NK-92 (cell line): Measurements from ENCODE around the gene TBC1D24.

ENCODE experiments used
- DNase-seq: peaks from one replicate; lab custom pipeline; 2025; ENCODE audit not compliant: unreplicated experiment; lab: John Stamatoyannopoulos, UW

The TBC1D24 gene

DNA sequence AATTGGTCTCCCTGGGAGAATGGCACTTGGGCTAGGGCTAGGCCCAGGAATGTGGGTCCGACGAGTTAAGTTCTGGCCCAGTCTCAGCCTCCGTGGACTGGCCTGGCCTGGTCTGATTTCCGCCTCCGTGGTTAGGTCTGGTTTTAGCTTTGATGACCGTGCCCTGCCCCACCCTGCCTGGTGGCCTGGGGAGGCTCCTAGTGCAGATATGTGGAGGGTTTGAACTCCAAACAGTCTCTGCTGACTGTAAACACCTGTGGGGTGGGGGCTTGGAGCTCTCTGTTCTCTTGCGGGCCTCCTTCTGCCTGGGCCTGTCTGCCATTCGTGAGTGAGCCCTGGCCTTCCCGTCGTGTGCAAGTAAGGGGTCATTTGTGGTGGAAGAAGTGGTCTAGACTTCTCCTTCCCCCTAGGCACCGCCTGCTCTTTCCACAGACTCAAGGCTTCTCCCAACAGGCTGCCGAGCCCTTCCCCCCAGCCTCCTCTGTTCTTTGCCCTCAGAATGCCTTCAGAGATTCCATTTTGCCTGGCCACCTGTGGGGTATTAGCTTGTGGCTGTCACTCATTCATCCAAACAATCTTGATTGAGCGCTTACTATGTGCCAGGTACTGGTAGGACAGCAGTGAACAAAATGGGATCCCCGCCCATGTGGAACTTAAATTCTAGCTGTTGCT is 40.4 kb downstream of the TBC1D24 start:
- no peak for DNase-seq

DNA sequence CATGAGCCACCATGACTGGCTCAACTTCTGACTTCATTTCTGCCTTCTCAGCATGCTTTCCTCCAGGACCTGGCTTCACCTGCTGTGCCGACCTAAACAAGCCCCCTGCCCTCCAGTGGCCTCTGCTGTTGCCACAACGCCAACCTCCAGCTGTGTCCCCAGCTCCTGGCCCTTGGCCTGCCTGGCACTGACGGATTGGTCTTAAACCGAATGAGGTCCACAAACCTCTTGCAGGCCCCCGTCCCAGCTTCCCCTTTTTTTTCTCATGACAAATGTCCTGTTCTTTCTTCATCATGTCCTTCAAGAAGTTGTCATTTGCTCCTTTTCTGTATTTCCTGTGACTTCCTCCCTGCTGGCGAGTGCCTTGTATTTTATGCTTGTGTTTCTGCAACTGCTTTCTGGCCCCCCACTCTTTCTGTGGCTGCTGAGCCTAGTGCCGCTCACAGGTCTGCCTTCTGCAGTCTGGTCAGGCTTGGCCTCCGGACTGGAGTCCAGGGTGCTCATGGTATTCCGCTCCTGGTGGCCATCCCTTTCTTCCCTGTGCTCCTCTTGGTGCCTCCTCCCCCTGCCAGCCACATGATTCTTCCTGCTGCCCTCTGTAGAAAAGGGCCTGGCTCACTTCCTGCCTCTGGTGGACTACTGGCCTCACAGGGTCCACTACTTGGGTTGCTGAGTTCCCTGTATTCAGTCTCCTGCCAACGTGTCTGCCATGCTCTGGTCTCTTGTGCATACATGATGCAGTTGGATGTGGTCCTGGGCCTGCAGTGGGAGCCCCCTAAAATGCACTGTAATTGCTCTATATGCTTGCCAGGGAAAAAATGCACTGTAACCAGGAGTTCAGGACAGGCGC is 41.7 kb downstream of the TBC1D24 start:
- DNase-seq = no peak

DNA sequence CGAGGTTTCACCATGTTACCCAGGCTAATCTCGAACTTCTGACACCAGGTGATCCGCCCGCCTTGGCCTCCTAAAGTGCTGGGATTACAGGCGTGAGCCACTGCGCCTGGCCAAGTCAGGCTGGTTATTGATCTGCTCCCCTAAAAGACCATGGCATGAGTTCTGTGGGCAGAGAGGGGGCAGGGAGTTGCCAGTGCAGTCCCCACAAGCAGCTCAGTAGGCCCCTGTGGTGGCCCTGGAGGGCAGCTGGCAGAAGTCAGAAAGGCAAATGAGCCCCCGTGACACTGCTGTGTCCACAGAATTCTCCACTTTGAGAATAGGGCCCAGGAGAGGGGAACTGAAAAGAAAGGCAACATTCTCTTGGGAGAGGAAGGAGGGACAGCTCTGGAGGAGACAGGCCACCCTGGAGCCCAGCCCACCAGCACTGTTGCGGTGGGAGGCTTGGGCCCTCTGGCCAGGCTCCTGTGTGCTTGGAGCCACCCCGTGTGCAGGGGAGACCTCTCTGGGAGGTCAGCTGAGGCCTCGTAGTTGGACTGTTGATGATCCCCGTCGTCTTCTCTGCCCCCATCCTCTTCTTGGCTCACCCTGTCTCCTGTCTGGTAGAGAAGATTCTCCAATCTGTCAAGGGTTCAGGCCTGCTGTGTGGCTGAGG is 43.2 kb downstream of the TBC1D24 start:
- DNase-seq = no peak

DNA sequence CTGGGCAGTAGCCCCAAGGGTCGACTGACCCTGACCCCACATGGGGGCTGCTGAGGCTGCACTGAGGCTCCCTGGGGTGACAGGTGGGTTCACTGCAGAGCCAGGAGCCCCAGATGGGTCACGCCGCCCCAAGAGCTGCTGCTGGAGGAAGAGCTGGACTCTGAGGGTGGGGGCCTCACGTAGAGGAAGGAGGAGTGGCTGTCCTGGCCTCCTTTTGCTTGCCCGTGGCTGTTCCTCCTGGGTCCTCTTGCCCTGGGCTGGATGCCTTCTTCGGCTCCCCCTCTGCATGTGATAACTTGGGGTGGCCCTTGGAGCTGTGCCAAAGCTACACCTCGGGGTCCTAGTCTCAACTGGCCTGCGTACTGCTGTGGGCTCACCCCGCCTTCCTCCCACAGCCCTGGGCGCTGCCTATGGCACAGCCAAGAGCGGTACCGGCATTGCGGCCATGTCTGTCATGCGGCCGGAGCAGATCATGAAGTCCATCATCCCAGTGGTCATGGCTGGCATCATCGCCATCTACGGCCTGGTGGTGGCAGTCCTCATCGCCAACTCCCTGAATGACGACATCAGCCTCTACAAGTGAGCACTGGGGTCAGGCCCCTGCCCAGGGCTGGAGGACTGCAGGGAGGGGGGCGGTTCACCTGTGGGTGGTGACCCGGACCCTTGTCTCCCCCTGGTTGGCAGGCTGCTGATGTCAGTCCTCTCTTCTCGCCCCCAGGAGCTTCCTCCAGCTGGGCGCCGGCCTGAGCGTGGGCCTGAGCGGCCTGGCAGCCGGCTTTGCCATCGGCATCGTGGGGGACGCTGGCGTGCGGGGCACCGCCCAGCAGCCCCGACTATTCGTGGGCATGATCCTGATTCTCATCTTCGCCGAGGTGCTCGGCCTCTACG is 44.1 kb downstream of the TBC1D24 start:
- DNase-seq = no peak

DNA sequence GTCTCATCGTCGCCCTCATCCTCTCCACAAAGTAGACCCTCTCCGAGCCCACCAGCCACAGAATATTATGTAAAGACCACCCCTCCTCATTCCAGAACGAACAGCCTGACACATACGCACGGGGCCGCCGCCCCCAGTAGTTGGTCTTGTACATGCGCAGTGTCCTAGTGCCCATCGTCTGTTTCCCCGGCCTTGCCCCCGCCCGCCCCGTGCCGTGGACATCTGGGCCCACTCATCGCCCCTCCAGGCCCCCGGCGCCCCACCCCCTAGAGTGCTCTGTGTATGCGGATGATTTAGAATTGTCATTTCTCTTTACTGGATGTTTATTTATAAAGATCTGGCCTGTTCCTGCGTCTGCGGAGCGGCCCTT is 44.8 kb downstream of the TBC1D24 start:
- DNase-seq = no peak

DNA sequence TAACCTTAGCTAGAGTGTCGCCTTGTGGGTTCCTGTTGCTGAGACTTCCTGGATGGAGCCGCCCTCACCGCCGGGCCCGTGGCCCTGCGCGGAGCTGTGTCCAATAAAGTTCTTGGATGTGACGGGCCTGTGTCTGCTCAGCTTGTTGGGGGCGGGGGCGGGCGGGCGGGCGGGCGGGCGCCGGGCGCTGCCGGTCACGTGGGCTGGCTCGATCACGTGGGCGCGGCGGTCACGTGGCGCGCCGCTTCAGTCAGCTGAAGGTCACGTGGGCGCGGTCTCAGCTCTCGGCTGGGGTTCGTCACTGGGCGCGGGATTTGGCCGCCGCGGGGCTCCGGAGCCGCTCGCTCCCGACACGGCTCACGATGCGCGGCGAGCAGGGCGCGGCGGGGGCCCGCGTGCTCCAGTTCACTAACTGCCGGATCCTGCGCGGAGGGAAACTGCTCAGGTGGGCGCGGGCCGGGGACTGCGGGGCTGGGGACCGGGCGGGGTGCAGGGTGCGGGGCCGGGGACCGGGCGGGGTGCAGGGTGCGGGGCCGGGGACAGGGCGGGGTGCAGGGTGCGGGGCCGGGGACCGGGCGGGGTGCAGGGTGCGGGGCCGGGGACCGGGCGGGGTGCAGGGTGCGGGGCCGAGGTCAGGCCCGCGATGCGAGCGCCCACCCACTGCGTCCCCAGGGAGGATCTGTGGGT is 45.3 kb downstream of the TBC1D24 start, which contains the start of gene AMDHD2:
Gene AMDHD2, plus strand, starts transcription at position 275 of the 687 bp plus-strand sequence. Its CDS starts 88 bp downstream, at position 363.
- no peak for DNase-seq

DNA sequence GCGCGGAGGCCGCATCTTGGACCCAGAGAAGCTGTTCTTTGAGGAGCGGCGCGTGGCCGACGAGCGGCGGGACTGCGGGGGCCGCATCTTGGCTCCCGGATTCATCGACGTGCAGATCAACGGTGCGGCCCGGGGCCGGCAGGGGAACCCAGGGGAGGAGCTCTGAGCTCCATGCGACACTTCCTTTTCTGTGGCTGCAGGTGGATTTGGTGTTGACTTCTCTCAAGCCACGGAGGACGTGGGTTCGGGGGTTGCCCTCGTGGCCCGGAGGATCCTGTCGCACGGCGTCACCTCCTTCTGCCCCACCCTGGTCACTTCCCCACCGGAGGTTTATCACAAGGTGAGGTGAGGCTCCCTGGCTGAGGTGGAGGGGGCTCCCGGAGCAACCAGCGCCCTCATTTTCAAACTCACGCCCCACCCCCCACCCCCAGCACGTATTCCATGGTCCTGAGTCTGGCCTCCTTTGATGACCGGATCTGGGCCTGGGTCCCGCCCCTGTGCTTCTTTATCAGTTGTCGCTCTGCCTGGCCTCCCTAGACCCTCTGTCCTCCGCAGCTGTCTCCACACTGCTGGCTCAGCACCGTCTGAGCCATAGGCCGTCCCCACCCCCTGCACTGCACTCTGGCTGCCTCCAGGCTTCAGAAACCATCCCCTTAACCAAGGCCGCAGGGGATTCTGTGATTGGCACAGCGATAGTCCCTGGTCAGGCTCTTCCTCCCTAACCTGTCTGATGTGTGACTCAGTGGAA is 46.0 kb downstream of the TBC1D24 start:
- DNase-seq = no peak

DNA sequence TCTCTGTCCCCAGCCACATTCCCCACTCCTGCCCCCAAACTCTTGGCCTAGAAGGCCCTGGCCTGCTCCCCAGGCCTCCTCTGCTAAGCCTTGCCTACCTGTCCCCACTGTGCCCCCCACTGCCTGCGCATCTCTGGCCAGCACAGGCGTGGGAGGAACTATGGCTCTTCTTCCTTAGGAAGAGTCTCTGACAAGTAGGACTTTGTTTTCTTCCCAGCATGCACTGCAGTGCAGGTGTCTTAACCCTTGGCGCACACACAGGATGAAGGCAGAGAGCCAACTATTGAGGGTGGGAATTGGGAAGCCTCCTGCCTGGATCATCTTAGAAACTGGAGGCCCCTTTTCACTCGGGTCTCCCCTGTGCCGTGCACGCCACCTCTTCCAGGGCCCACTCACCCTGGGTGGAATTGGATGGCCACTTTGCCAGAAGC is 48.9 kb downstream of the TBC1D24 start:
- no peak for DNase-seq

DNA sequence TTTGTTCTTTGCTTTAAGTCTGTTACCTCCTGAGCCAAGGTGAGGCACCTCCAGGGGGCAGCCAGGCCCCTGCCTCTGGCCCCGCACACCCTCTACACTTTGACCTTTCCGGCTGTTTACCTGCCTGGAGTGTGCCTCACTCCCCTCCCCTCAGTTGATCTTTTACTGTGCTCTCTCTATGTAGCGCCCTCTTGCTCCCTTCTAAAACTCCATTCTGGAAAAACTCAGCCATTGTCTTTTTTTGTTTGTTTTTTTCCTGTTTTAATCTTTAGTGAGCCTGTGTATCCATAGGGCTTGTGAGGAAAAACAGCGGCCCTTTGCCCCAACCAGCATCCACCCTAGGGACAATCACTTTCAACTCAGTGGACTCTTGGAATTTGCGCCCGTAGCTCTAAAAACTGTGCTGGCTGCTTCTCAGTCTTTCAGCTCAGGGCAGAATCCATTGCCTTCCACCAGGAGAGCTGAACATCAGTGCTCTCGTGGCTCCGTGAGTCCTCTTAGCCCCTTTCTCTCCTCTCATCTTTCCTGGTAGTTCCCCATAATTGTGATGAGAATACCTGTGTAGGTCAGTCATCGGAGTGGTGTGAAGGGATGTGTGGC is 49.5 kb downstream of the TBC1D24 start:
- DNase-seq = no peak

DNA sequence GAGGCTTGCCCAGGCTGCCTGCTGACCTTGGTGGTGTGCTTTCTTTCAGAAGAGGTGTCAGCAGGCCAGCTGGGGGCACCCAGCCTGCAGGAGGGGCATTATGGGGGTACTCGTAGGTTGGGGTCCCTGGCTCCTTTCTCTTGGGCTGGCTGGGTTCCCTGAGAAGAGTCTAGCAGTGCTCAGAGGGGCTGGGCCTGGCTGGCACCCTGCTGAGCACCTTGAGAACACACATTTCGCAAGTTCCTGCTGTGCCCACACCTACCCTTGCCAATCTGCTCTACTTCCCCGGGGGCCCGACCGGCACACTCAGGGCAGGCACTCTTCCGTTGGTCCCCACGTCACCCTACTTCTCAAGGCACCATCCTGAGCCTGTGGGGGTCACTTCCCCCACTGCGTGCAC is 51.2 kb downstream of the TBC1D24 start:
- DNase-seq = no peak

DNA sequence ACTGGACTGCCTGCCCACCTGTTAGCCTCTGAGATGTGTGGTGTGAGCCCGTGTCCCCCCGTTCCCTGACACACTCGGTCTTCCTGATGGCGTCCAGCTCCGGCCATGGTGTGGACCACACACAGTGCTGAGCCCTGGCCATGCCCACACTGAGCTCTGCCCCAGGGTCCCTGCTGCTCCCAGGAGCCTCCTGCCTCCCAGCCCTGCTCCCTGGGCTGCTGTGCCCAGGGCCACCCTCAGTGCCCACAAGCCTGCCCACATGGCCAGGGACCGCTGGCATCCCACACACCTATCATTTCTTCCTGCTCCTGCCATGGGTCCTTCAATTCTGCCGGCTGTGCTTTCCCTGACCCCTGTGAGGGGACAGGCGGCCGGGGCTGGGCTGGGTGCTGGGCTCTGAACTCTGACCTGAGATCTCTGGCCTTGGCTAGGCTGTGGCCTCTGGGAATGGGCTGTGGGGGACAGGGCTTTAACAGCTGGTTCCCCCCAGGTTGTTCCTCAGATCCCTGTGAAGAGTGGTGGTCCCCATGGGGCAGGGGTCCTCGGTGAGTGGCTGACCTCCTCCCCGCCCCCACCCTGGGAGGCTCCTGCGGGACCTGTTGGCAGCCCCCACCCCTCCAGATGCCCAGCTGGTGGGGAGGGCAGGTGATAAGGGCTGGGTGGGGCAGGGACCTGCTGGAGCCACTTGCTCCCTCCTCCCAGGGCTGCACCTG is 52.3 kb downstream of the TBC1D24 start:
- DNase-seq = no peak

DNA sequence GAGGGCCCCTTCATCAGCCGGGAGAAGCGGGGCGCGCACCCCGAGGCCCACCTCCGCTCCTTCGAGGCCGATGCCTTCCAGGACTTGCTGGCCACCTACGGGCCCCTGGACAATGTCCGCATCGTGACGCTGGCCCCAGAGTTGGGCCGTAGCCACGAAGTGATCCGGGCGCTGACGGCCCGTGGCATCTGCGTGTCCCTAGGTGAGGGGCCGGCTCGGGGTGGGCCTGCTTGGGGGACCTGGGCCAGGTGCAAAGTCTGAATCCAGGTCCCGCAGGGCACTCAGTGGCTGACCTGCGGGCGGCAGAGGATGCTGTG is 52.8 kb downstream of the TBC1D24 start:
- DNase-seq = no peak

DNA sequence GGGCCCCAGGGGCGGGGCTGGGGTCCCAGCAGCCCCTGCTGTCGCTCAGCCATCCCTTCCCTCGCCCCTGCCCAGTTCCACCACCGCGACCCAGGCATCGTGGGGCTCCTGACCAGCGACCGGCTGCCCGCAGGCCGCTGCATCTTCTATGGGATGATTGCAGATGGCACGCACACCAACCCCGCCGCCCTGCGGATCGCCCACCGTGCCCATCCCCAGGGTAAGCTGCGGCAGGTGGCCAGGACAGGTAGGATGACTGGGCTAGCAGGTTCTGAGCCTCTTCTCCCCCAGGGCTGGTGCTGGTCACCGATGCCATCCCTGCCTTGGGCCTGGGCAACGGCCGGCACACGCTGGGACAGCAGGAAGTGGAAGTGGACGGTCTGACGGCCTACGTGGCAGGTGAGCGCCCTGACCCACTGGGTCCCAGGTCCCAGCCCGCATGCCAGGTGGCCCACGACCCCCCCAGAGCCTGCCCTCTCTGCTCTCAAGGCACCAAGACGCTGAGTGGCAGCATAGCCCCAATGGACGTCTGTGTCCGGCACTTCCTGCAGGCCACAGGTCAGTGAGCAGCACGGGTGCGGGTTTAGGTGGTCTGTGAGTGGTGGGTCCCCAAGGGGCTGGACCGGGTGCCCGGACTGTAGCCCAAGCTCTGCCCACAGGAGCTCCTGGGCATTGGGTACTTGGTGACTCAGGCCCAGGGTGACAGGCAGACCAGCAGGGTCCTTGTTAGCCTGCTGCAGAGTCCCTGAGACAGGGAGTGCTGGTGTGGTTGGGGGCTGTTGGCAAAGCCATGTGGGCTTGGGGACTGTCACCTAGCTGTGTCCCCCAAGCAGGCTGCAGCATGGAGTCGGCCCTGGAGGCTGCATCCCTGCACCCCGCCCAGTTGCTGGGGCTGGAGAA is 53.5 kb downstream of the TBC1D24 start:
- DNase-seq = no peak

DNA sequence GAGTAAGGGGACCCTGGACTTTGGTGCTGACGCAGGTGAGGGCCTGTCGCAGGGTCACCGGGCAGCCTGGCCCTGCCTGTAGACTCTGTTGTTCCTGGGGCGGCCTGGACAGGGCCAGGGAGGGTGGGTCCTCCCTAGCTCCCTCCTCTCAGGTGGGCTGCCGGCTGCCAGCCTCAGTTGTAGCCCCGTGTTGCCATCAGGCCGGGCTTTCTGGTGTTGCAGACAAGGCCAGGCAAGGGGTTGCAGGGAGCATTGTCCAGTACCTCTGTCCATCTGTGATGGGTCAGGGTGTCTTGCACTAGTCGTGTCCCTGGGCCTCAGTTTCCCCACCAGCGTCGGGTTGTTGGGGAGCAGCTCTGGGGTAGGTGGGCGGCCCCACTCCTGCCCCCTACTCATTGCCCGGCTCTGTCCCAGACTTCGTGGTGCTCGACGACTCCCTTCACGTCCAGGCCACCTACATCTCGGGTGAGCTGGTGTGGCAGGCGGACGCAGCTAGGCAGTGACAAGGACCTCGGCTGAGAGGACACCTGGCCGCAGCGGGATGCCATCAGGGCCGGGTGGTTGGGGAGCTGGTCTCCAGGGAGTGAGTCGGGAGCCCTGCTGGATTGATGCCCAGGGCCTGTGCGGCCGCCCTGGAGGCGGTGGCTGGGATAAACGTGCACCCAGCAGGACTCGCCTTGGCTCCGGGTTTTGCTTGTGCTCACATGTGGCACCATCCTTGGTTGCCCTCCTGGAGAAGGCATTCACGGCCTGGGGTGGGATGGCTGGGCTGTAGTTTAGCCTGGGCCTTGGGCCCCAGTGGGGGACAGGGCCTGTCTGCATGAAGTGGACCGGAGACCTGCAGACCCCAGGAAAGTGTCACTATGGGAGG is 54.4 kb downstream of the TBC1D24 start:
- DNase-seq = no peak

DNA sequence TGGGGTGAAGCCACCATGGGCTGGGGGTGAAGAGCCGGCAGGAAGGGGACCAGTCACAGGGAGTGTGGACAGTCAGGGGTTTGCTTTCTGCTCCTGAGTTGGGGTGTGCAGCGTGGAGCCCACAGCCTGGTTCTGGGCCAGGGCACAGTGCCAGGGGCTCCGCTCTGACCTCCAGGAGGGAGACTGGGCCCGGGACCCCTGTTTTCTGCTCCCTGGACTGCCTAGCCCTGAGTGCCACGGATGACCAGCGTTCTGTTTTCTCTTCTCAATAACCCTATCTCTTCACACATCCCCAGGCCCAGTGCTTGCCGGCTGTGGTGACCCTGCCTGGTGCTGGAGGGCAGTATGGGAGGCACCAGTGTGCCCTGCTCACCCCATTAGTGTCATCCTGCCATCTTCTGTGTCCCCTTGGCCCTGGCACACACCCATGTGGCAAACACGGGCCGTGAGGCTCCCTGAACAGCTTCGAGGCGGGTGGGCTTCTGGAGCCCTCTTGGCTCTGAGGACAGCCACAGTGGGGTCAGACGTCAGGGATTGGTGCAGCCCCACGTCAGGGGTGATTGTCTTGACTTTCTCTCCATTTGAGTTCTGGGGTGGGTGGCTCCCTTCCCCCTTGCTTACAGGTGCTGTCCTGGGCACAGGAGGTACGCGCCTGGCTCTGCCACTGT is 55.2 kb downstream of the TBC1D24 start:
- DNase-seq = no peak

DNA sequence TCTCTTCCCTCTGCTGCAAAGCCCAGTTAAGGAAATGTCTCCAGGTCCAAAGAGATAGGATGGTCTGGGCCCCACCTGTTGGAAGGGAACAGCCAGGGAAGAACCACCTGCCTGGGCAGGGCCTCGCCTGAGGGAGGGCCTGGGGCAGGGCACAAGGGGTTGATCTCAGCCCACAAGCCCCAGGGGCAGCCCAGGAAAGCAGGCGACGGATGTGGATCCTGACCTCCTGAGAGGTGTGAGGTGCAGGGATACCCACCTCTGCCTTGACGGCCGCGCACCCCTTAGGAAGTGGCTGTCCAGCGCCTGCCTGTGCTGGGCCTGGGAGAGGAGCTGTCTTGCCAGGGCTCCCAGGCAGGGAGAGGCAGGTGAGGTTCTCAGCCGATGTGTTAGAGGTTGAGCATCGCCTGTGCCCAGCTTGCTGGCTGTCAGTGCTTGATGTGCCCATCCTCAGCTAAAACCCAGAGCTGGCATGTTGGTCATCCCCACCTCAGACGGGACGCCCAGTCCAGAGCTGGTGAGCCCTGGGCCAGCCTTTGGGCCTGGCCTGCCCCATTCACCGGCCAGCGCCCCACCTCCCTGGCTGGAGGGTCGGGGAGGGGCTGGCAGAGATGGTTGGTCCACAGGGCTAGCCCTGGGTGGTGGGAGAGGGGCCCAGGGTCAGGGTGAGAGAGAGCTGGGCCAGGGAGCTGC is 55.8 kb downstream of the TBC1D24 start:
- no peak for DNase-seq
